ENCODE measurements around the gene ANP32A. TPM values are rescaled to one million over a fixed set of nuclear protein-coding genes. Genes with fewer than 3 reads are reported as not detected.

Gene ANP32A
- total RNA-seq, 1 donor from 2014 or later = 114 TPM

DNA sequence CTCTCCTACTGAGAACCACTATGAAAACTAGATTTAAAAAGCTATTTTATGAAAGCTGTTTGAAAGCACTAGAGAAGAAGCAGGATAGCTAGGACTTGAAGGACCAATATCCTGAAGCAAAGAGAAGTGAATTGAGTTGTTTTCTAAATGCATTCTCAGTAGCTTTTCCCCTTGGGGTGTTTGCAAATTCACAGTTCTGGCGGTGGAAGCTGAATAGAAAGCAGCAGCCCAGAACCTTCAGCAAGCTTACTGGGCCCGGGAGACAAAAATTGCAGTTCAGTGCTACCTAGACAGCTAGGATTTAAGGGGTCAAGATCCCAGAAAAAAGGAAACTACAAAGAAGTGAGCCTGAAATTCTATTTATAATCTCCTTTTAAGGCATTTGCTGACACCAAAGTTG, 31.3 kb upstream of the ANP32A start:
- TF ChIP-seq, protein P1, sequence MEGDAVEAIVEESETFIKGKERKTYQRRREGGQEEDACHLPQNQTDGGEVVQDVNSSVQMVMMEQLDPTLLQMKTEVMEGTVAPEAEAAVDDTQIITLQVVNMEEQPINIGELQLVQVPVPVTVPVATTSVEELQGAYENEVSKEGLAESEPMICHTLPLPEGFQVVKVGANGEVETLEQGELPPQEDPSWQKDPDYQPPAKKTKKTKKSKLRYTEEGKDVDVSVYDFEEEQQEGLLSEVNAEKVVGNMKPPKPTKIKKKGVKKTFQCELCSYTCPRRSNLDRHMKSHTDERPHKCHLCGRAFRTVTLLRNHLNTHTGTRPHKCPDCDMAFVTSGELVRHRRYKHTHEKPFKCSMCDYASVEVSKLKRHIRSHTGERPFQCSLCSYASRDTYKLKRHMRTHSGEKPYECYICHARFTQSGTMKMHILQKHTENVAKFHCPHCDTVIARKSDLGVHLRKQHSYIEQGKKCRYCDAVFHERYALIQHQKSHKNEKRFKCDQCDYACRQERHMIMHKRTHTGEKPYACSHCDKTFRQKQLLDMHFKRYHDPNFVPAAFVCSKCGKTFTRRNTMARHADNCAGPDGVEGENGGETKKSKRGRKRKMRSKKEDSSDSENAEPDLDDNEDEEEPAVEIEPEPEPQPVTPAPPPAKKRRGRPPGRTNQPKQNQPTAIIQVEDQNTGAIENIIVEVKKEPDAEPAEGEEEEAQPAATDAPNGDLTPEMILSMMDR (IDR thresholded peaks at IDR 0.05) = no peak
- no peaks in the 10 kb centered on the region for H3K36me3 ChIP-seq
- intact Hi-C loops (cut with DNase I) = no loop called here
- no peaks in the 10 kb centered on the region for H3K9me3 ChIP-seq
- no peak overlapping the region for H3K4me3 ChIP-seq
- H3K4me1 ChIP-seq = no peaks in the 10 kb centered on the region
- ATAC-seq (no peak), DNase-seq (no peak)
- H3K27ac ChIP-seq = no peak overlapping the region
- peaks cover 14% of the 10 kb centered on the region for H3K27me3 ChIP-seq

GRCh38 chr15:68849497-68849896, 28.8 kb upstream of the ANP32A start:
- Histone ChIP-seq H3K4me3 (no peak overlapping the region), H3K27me3 (peaks cover 31% of the 10 kb centered on the region), H3K36me3 (no peaks in the 10 kb centered on the region), H3K9me3 (no peaks in the 10 kb centered on the region), H3K4me1 (no peaks in the 10 kb centered on the region), H3K27ac (no peak overlapping the region)
- ATAC-seq = no peak
- no peak for DNase-seq
- TF ChIP-seq, protein P1 (IDR thresholded peaks at IDR 0.05) = no peak
- intact Hi-C loops (cut with DNase I) = no loop called here

DNA sequence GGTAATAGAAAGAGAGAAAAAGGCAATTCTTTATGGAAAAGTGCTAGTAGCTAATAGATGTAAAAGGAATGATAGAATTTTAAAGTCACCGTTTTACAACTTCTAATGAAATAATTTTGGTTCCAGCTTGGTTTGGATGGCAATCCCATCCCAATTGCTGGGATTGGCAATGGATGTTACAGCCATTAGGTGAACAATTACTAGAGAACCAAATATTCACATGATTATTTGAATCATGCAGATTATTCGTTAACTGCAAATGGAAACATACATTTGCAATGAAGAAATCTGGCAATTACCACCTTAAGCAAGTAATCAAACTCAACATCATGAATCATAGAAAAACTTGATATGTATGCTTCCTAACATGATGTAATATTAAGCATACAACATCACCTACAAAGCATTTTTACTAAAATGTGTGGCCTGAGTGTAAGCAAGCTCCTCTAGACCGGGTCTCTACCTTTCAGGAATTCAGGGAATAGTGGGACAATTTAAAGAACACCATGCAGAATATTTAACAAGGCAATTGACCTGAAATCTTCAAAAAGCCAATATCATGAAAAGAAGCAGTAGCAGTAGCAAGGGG, 26.2 kb upstream of the ANP32A start:
- Histone ChIP-seq H3K27me3 (peaks cover 55% of the 10 kb centered on the region), H3K9me3 (no peaks in the 10 kb centered on the region), H3K36me3 (no peaks in the 10 kb centered on the region), H3K4me1 (no peaks in the 10 kb centered on the region), H3K4me3 (no peak overlapping the region), H3K27ac (no peak overlapping the region)
- DNase-seq (no peak), ATAC-seq (no peak)
- TF ChIP-seq, protein P1 (IDR thresholded peaks at IDR 0.05) = no peak
- intact Hi-C loops (cut with DNase I) = no loop called here

- intact Hi-C loops (cut with DNase I) = no loop called here
- no peak for DNase-seq
- Histone ChIP-seq H3K27ac (no peak overlapping the region), H3K36me3 (no peaks in the 10 kb centered on the region), H3K4me3 (no peak overlapping the region), H3K4me1 (no peaks in the 10 kb centered on the region), H3K27me3 (peaks cover 62% of the 10 kb centered on the region), H3K9me3 (no peaks in the 10 kb centered on the region)
- no peak for ATAC-seq
- TF ChIP-seq, protein P1 (IDR thresholded peaks at IDR 0.05) = no peak
Measured at GRCh38 chr15:68844856-68845550, 24.3 kb upstream of the ANP32A start.

DNA sequence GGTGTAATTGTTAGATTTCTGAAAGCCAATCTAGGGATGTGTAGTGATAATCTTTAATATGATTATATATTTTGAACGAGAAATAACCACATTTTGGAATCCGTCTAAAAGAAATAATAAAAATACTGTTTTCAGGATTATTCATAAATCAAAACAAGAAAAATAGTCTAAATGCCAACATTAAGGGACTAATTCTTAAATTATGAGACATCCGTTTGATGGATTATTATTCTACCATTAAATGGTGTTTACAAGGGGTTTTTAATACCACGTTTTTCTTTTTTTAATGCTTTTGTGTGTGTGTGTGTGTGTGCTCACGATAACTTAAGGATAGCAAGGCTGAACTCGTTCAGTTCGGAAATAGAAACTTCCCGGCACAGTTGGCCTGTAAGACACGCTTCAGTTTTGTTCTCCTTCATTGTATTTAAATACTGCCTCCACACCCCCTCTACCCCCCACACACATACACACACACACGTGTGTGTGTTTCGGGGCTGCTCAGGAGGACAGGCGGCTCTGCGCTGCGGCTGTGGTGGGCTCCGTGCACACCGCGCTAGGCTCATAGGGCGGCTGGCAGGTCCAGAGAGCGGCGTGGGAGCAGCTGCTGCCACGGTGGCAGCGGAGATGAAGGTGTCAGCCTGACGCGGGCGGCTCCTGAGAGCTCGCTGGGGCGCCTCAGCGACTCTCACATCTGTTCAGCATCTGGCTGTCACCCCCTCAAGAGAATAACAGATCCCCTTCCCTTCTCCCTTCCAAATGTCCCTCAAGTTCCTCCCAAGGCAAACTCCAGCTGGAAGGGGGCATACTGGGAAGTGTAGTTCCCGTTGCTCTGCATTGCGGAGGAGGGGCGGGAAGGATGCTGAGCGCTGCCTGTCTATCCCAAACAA, 23.0 kb upstream of the ANP32A start:
- TF ChIP-seq, protein P1 (IDR thresholded peaks at IDR 0.05) = no peak
- DNase-seq (no peak), ATAC-seq (peak; percentile 59)
- Histone ChIP-seq H3K36me3 (no peaks in the 10 kb centered on the region), H3K27ac (no peak overlapping the region), H3K4me3 (peak overlapping the region; percentile 39), H3K4me1 (no peaks in the 10 kb centered on the region), H3K9me3 (no peaks in the 10 kb centered on the region), H3K27me3 (peaks cover 63% of the 10 kb centered on the region)
- intact Hi-C loops (cut with DNase I) = no loop called here

All from upper lobe of right lung (tissue), 1 donor.